ENCODE measurements around the gene G6PC1.
"Not testable (repeated sequence)": the region's sequence is repeated elsewhere in the genome, so short reads cannot be mapped to it uniquely, and the experiment has no call there.

G6PC1 gene

DNA sequence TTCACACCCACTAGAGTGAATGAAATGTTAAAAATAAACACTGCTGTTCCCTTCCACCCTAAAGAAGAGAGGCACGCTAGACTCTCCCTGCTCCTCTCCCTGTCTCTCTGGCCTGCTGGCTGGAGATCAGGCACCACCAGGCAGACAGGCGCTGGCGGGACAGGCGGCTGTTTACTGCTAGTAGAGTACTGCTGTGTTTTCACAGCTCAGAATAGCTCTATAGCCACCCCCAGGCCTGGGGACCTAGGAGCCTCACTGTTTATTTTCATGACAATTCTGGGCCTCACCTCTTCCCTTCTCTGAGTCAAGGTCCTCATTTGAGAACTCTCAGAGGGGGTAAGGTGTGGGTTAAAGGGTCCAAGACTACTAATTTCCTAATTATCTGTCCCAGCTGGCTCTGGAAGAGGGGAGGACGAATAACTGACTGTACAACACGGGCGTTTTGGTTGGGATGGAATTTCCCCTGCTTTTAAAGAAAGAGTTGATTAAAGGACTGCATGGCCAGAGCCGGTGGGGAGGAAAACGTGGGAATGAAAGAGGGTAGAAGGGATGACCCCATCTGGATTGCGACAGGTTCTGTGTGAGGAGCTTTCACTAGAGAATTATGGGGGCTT, 9.0 kb upstream of the G6PC1 start:
- TF ChIP-seq, protein P1, sequence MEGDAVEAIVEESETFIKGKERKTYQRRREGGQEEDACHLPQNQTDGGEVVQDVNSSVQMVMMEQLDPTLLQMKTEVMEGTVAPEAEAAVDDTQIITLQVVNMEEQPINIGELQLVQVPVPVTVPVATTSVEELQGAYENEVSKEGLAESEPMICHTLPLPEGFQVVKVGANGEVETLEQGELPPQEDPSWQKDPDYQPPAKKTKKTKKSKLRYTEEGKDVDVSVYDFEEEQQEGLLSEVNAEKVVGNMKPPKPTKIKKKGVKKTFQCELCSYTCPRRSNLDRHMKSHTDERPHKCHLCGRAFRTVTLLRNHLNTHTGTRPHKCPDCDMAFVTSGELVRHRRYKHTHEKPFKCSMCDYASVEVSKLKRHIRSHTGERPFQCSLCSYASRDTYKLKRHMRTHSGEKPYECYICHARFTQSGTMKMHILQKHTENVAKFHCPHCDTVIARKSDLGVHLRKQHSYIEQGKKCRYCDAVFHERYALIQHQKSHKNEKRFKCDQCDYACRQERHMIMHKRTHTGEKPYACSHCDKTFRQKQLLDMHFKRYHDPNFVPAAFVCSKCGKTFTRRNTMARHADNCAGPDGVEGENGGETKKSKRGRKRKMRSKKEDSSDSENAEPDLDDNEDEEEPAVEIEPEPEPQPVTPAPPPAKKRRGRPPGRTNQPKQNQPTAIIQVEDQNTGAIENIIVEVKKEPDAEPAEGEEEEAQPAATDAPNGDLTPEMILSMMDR (conservative IDR thresholded peaks at IDR 0.05): no peak
- no peak overlapping the region for H3K27ac ChIP-seq

- H3K27ac ChIP-seq: no peak overlapping the region
- TF ChIP-seq, protein P1 (conservative IDR thresholded peaks at IDR 0.05): no peak
Observed at GRCh38 chr17:42893359-42893758, 7.2 kb upstream of the G6PC1 start.

DNA sequence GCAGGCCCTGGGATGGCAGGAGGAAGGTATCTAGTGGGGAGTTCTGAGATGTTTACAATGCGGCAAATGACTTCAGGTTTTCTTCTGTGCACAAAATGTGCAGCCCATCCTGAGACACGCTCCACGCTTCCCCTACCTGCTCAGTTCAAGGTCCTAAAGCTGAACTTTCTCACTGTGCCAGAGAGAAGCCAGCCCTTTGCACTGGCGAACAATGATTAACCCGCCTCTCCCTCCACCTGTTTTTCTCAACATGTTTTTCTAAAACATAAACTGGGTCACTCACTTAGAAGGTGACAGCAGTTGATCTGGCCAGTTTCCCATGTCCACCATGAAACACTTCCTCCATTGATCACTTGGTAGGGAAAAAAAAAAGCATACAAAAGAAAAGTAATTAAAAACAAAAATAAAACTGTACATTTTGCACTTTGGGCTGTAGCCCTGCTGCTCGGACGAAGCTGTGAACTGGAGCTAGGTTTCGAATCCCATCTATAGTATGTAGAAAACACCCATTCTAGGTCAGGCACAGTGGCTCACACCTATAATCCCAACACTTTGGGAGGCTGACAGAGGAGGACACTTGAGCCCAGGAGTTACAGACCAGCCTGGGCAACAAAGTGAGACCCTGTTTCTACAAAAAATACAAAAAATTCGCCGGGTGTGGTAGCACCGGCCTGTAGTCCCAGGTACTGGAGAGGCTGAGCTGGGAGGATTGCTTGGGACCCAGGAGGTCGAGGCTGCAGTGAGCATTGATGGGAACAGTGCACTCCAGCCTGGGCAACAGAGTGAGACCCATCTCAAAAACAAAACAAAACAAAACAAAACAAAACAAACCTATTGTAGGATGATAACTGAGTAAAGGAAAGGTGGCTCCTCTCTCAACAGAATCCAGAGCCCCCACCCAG, 6.1 kb upstream of the G6PC1 start:
- TF ChIP-seq, protein P1 (conservative IDR thresholded peaks at IDR 0.05): no peak

DNA sequence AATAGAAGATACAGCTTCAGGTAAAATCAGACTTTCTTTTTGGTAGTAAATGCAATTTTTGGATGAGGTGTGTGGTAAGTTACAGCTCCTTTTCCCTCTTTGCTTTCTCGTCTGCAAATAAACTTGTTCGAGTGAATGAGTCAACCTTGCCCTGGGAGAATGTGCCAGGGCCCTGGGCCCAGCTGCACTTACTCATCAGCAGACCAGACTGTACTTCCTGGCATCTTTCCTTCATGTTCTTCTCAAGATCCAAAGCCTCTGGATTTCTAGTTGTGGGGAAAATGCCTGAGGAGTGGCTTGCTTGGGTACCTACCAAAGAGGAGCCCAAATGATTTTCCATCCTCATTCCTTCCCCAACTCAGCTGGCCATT, 5.4 kb upstream of the G6PC1 start:
- TF ChIP-seq, protein P1 (conservative IDR thresholded peaks at IDR 0.05): no peak

More for the DNA sequence above, 6.1 kb upstream of the G6PC1 start:
- H3K27ac ChIP-seq: peak overlapping the region; percentile 36

GRCh38 chr17:42898147-42898811, 2.3 kb upstream of the G6PC1 start:
- TF ChIP-seq, protein P1 (conservative IDR thresholded peaks at IDR 0.05): no peak
- H3K27ac ChIP-seq: no peak overlapping the region

More for the DNA sequence above, 5.4 kb upstream of the G6PC1 start:
- peak overlapping the region; percentile 36; the same call in 1 of the 2 replicates for H3K27ac ChIP-seq

DNA sequence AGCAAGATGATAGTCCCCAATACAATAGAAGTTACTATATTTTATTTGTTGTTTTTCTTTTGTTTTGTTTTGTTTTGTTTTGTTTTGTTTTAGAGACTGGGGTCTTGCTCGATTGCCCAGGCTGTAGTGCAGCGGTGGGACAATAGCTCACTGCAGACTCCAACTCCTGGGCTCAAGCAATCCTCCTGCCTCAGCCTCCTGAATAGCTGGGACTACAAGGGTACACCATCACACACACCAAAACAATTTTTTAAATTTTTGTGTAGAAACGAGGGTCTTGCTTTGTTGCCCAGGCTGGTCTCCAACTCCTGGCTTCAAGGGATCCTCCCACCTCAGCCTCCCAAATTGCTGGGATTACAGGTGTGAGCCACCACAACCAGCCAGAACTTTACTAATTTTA, 618 bp upstream of the G6PC1 start:
- H3K27ac ChIP-seq: not testable (repeated sequence)

GRCh38 chr17:42901535-42902229, 1.1 kb downstream of the G6PC1 start:
- H3K27ac ChIP-seq: no peak overlapping the region
- TF ChIP-seq, protein P1 (conservative IDR thresholded peaks at IDR 0.05): no peak

Data from VCaP (cell line).